Measurements from ENCODE around the gene SUPT3H.
"Not testable (repeated sequence)": the region's sequence is repeated elsewhere in the genome, so short reads cannot be mapped to it uniquely, and the experiment has no call there.

Gene SUPT3H

GRCh38 chr6:44867571-44868334 lies 510.0 kb downstream of the SUPT3H start:
- DNase-seq, result no peak

- DNase-seq, result not testable (repeated sequence)
These were observed 512.5 kb downstream of the SUPT3H start for GRCh38 chr6:44865184-44865583.

GRCh38 chr6:44859901-44860410 lies 517.8 kb downstream of the SUPT3H start:
- DNase-seq, result no peak

GRCh38 chr6:44858998-44859397 lies 518.7 kb downstream of the SUPT3H start:
- DNase-seq, result no peak

- DNase-seq, result no peak
These were observed 521.3 kb downstream of the SUPT3H start for GRCh38 chr6:44856479-44856878.

- DNase-seq, result no peak
These were observed 521.9 kb downstream of the SUPT3H start for GRCh38 chr6:44855562-44856411.

- no peak for DNase-seq
These were observed 522.9 kb downstream of the SUPT3H start for GRCh38 chr6:44854712-44855443.

GRCh38 chr6:44851176-44851575 lies 526.6 kb downstream of the SUPT3H start:
- no peak for DNase-seq

GRCh38 chr6:44850312-44850711 lies 527.4 kb downstream of the SUPT3H start:
- no peak for DNase-seq

- DNase-seq, result no peak
These were observed 527.9 kb downstream of the SUPT3H start for GRCh38 chr6:44849806-44850205.

GRCh38 chr6:44843734-44844133 lies 534.0 kb downstream of the SUPT3H start:
- no peak for DNase-seq

GRCh38 chr6:44842616-44843015 lies 535.1 kb downstream of the SUPT3H start:
- no peak for DNase-seq

GRCh38 chr6:44841829-44842228 lies 535.9 kb downstream of the SUPT3H start:
- DNase-seq, result no peak

- no peak for DNase-seq
These were observed 540.0 kb downstream of the SUPT3H start for GRCh38 chr6:44837741-44838140.

- DNase-seq, result no peak
These were observed 540.5 kb downstream of the SUPT3H start for GRCh38 chr6:44837255-44837654.

- DNase-seq, result no peak
These were observed 544.5 kb downstream of the SUPT3H start for GRCh38 chr6:44833248-44833647.

GRCh38 chr6:44831002-44831610 lies 546.6 kb downstream of the SUPT3H start:
- no peak for DNase-seq

- no peak for DNase-seq
These were observed 547.9 kb downstream of the SUPT3H start for GRCh38 chr6:44829836-44830235.

GRCh38 chr6:44828780-44829179 lies 549.0 kb downstream of the SUPT3H start:
- DNase-seq, result no peak

GRCh38 chr6:44826025-44826676 lies 551.6 kb downstream of the SUPT3H start:
- DNase-seq, result no peak

GRCh38 chr6:44825273-44825672 lies 552.5 kb downstream of the SUPT3H start:
- DNase-seq, result no peak

- DNase-seq, result no peak
These were observed 553.2 kb downstream of the SUPT3H start for GRCh38 chr6:44824567-44824966.
